ENCODE results near the gene HSF2. TPM values are rescaled to one million over a fixed set of nuclear protein-coding genes. Genes with fewer than 3 reads are reported as not detected.
"Not testable (repeated sequence)": the region's sequence is repeated elsewhere in the genome, so short reads cannot be mapped to it uniquely, and the experiment has no call there.

Gene HSF2
- total and polyA plus RNA-seq, 12 donors, result 14.6 to 64.4 (median 19.5) TPM

DNA sequence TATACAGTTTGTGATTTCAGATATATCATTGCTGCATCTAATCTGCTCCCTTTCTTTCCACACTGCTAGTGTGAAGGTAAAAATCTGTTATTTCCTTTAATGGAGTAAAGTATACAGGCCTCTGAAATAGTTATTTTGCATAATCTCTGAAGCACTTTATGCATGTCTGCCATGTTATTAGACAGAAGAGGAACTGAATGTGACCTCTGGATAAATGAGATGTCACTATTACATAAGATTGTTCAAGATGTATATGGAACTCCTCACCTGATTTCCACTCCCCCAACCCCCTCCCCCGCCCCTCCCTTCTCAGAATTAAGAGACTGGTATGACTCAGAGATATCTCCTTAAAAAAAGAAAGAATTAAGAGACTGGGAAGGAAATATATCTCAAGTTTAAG is 45.8 kb downstream of the HSF2 start:
- no peaks in the 10 kb centered on the region for H3K4me1 ChIP-seq (replicated peaks in 1 of 2)
- intact Hi-C loops (cut with DNase I), result no loop called here
- no peak for DNase-seq
- no peak overlapping the region for H3K4me3 ChIP-seq
- 100% methylated on average over 1 of the region's 1 CpG for WGBS, 4 donors
- TF ChIP-seq, protein P1, sequence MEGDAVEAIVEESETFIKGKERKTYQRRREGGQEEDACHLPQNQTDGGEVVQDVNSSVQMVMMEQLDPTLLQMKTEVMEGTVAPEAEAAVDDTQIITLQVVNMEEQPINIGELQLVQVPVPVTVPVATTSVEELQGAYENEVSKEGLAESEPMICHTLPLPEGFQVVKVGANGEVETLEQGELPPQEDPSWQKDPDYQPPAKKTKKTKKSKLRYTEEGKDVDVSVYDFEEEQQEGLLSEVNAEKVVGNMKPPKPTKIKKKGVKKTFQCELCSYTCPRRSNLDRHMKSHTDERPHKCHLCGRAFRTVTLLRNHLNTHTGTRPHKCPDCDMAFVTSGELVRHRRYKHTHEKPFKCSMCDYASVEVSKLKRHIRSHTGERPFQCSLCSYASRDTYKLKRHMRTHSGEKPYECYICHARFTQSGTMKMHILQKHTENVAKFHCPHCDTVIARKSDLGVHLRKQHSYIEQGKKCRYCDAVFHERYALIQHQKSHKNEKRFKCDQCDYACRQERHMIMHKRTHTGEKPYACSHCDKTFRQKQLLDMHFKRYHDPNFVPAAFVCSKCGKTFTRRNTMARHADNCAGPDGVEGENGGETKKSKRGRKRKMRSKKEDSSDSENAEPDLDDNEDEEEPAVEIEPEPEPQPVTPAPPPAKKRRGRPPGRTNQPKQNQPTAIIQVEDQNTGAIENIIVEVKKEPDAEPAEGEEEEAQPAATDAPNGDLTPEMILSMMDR (IDR thresholded peaks at IDR 0.05), result no peak
- no peak for TF ChIP-seq POLR2A (IDR thresholded peaks at IDR 0.05)
- H3K27me3 ChIP-seq, result no peaks in the 10 kb centered on the region
- peaks cover 0 to 58% of the 10 kb centered on the region in 2 donors for H3K36me3 ChIP-seq (replicated peaks in 1 of 2)
- no peak overlapping the region for H3K27ac ChIP-seq
- no peaks in the 10 kb centered on the region for H3K9me3 ChIP-seq (replicated peaks in 1 of 3)

DNA sequence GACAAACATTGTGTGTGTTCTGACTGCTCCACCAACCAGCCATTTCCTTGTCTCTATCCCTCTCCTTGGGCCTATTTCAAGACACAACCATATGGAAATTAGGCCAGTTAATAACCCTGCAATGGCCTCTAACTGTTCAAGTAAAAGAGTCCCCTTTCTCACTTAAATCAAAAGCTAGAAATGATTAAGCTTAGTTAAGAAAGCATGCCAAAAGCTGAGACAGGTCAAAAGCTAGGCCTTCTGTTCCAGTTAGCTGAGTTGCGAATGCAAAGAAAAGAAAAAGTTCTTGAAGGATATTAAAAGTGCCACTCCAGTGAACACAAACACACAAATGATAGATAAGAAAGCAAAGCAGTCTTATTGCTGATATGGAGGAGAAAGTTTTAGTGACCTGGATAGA is 49.6 kb downstream of the HSF2 start:
- no peak overlapping the region for H3K27ac ChIP-seq
- WGBS, 4 donors, result 94 to 100% (median 96%) methylated on average over 1 of the region's 1 CpG
- intact Hi-C loops (cut with DNase I), result no loop called here
- H3K4me3 ChIP-seq, result no peak overlapping the region
- TF ChIP-seq, protein P1 (IDR thresholded peaks at IDR 0.05), result no peak
- no peak for TF ChIP-seq POLR2A (IDR thresholded peaks at IDR 0.05)
- no peaks in the 10 kb centered on the region for H3K4me1 ChIP-seq (replicated peaks in 1 of 2)
- no peaks in the 10 kb centered on the region for H3K27me3 ChIP-seq
- no peaks in the 10 kb centered on the region for H3K9me3 ChIP-seq (replicated peaks in 1 of 3)
- no peak for DNase-seq
- H3K36me3 ChIP-seq (replicated peaks in 1 of 2), result peaks cover 0 to 89% of the 10 kb centered on the region in 2 donors

DNA sequence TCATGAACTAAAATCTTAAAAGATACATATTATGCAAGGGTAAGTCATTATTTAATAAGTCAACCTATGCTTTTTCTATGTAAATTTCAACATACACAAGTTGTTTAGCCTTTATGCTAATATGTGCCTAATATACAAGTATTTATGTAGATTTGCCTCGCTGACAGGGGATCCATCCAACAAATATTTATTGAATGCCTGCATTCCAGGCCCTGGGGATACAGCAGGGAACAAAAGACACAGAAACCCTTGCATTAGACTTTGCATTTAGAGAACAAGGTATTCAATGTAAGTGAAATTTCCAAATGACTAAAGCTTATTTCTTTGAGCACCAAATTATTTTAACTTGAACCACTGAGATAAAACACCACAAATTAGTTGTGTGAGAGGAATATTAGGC is 53.1 kb downstream of the HSF2 start:
- peaks cover 0 to 95% of the 10 kb centered on the region in 2 donors for H3K36me3 ChIP-seq (replicated peaks in 1 of 2)
- H3K4me1 ChIP-seq (replicated peaks in 1 of 2), result peaks cover 0 to 7% of the 10 kb centered on the region in 2 donors
- H3K27ac ChIP-seq, result no peak overlapping the region
- WGBS, 4 donors, result 65 to 79% (median 74%) methylated on average over 1 of the region's 1 CpG
- no peak for DNase-seq
- no peaks in the 10 kb centered on the region for H3K9me3 ChIP-seq (replicated peaks in 1 of 3)
- no peaks in the 10 kb centered on the region for H3K27me3 ChIP-seq
- TF ChIP-seq, protein P1 (IDR thresholded peaks at IDR 0.05), result no peak
- TF ChIP-seq POLR2A (IDR thresholded peaks at IDR 0.05), result no peak
- no peak overlapping the region for H3K4me3 ChIP-seq
- intact Hi-C loops (cut with DNase I), result no loop called here

DNA sequence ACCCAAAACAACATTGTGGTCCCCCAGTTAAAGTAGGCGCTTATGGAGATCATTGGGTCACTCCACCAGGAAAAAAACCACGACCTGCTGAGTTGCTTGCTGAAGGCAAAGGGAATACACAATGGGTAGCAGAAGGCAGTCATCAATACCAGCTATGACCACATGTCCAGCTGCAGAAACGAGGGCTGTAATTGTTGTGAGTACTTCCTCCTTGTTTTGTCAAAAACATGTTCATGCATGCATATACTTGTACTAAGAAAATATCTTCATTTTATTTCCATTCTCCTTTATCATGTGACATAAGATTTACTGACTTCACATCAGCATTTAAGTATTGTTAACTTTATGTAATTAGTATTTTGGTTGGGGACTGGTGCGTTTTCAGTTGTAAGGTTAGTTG is 55.2 kb downstream of the HSF2 start:
- H3K4me3 ChIP-seq, result no peak overlapping the region
- peaks cover 0 to 27% of the 10 kb centered on the region in 2 donors for H3K4me1 ChIP-seq (replicated peaks in 1 of 2)
- no peaks in the 10 kb centered on the region for H3K27me3 ChIP-seq
- H3K9me3 ChIP-seq (replicated peaks in 1 of 3), result no peaks in the 10 kb centered on the region
- no peak overlapping the region for H3K27ac ChIP-seq
- no peak for DNase-seq
- intact Hi-C loops (cut with DNase I), result no loop called here
- WGBS, 4 donors, result 86 to 95% (median 92%) methylated on average over 4 of the region's 4 CpGs
- TF ChIP-seq POLR2A (IDR thresholded peaks at IDR 0.05), result no peak
- TF ChIP-seq, protein P1 (IDR thresholded peaks at IDR 0.05), result no peak
- peaks cover 0 to 75% of the 10 kb centered on the region in 2 donors for H3K36me3 ChIP-seq (replicated peaks in 1 of 2)

DNA sequence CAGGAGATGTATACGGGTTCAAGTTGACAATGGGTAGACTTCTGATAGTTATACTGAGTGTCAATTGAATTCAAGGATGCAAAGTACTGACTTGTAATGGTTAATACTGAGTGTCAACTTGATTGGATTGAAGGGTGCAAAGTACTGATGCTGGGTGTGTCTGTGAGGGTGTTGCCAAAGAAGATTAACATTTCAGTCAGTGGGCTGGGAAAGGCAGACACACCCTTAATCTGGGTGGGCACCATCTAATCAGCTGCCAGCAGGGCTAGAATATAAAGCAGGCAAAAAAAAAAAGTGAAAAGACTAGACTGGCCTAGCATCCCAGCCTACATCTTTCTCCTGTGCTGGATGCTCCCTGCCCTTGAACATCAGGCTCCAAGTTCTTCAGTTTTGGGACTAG is 55.7 kb downstream of the HSF2 start:
- intact Hi-C loops (cut with DNase I); H3K27ac ChIP-seq; H3K4me3 ChIP-seq; H3K27me3 ChIP-seq; H3K9me3 ChIP-seq (replicated peaks in 1 of 3); DNase-seq: not testable (repeated sequence)
- WGBS, 4 donors, result 98 to 100% (median 100%) methylated on average over 1 of the region's 1 CpG
- Histone ChIP-seq H3K4me1 (replicated peaks in 1 of 2) (peaks cover 0 to 31% of the 10 kb centered on the region in 2 donors), H3K36me3 (replicated peaks in 1 of 2) (peaks cover 0 to 70% of the 10 kb centered on the region in 2 donors)
